PFSK-1 (cell line): ENCODE data around the gene TGM6.

Source experiments
- POLR2AphosphoS5 ChIP-seq: IDR thresholded peaks from 2 replicates; pipeline ENCODE4 v1.6.1; 2012; ENCODE audit warnings: low read depth, mild to moderate bottlenecking, control low read depth, low read length, moderate library complexity
- TAF1 ChIP-seq: IDR thresholded peaks from 2 replicates; pipeline ENCODE4 v1.6.1; 2012; ENCODE audit warnings: low read length, control low read depth, borderline replicate concordance; ENCODE audit not compliant: insufficient read depth

DNA sequence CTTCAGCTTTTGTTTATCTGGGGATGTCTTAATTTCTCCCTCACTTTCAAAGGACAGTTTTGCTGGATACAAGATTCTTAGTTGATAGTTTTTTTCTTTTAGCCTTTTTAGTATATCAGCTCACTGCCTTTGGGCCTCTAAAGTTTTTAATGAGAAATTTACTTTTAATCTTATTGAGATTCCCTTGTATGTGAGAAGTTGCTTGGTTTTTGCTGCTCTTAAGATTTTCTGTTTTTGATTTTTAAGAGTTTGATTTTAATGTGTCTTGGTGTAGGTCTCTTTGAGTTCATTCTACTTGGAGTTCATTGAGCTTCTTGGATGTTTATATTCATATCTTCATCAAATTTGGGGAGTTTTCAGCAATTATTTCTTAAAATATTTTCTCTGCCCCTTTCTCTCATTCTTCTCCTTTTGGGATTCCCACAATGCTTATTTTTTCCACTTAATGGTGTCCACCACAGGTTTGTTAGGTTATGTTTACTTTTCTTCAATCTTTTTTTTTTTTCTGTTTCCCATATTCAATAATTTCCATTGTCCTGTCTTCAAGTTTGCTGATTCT lies 19.6 kb upstream of the TGM6 start:
- TF ChIP-seq TAF1 (no peak), POLR2AphosphoS5 (no peak)
